CD4-positive, alpha-beta T cell (primary cell): Measurements from ENCODE around the gene SPC25. TPM values are rescaled to one million over a fixed set of nuclear protein-coding genes. Genes with fewer than 3 reads are reported as not detected.
"Not testable (repeated sequence)": the region's sequence is repeated elsewhere in the genome, so short reads cannot be mapped to it uniquely, and the experiment has no call there.

Source experiments
- ATAC-seq: fragments of 200-7000 bp; cut with Tn5 transposase; one replicate; pipeline ENCODE4 v1.10.0; 2022; ENCODE audit warnings: mild to moderate bottlenecking; ENCODE audit not compliant: poor library complexity
- CTCF ChIA-PET: fragments of 350-600 bp; sonication (Branson Sonifier 250); formaldehyde crosslinking; loops from one replicate; lab custom pipeline; 2021; ENCODE audit warnings: antibody characterized with exemption, inconsistent platforms; lab: Charles Lee
- POLR2A ChIA-PET: fragments of 350-600 bp; sonication (Branson Sonifier 250); formaldehyde crosslinking; loops from one replicate; lab custom pipeline; 2021; ENCODE audit warnings: antibody characterized with exemption, inconsistent platforms; lab: Charles Lee
- DNase-seq, 14 experiments: peaks; one replicate each; pipeline ENCODE4 v3.0.0-alpha.2; 2013 to 2020; ENCODE audit warnings: mixed read lengths in 2 of 14
- H3K27ac ChIP-seq, 2 donors: one replicate each; pipeline versions ENCODE4 v1.5.1 to v1.7.0; 2013; ENCODE audit warnings: low read length in 2 of 2, low read depth in 1 of 2, mild to moderate bottlenecking in 1 of 2
- H3K27me3 ChIP-seq, 2 experiments: 1 replicate in 1 of 2; 2 replicates in 1 of 2; pipeline versions ENCODE4 v1.6.1 to v1.7.0; 2013; ENCODE audit warnings: low read length in 2 of 2, control low read depth in 1 of 2, mild to moderate bottlenecking in 1 of 2, moderate library complexity in 1 of 2; ENCODE audit not compliant: insufficient read depth in 2 of 2, control insufficient read depth in 1 of 2
- H3K36me3 ChIP-seq: one replicate; pipeline ENCODE4 v1.6.1; 2013; ENCODE audit warnings: low read length, control low read depth; ENCODE audit not compliant: insufficient read depth
- H3K4me1 ChIP-seq: one replicate; pipeline ENCODE4 v1.6.1; 2013; ENCODE audit warnings: low read length, control low read depth; ENCODE audit not compliant: insufficient read depth
- H3K4me3 ChIP-seq: one replicate; pipeline ENCODE4 v1.5.1; 2013; ENCODE audit warnings: mild to moderate bottlenecking, low read length, moderate library complexity
- H3K9me3 ChIP-seq, 2 experiments: 1 replicate in 1 of 2; 2 replicates in 1 of 2; pipeline versions ENCODE4 v1.6.1 to v1.7.0; 2013; ENCODE audit warnings: low read length in 2 of 2, mild to moderate bottlenecking in 2 of 2, control low read depth in 1 of 2, moderate library complexity in 1 of 2; ENCODE audit not compliant: control insufficient read depth in 1 of 2, insufficient read depth in 1 of 2
- H3K27ac Mint-ChIP-seq: one replicate; pipeline ENCODE4 v1.8.0; 2020; ENCODE audit warnings: mixed read lengths
- H3K27me3 Mint-ChIP-seq: one replicate; pipeline ENCODE4 v1.8.0; 2021; ENCODE audit warnings: mixed read lengths
- H3K36me3 Mint-ChIP-seq: one replicate; pipeline ENCODE4 v1.8.0; 2021; ENCODE audit warnings: low read depth, mixed read lengths
- H3K4me1 Mint-ChIP-seq: one replicate; pipeline ENCODE4 v1.8.0; 2021; ENCODE audit warnings: low read depth, mixed read lengths
- H3K4me3 Mint-ChIP-seq: one replicate; pipeline ENCODE4 v1.8.0; 2020; ENCODE audit warnings: mild to moderate bottlenecking, mixed read lengths
- H3K9me3 Mint-ChIP-seq: one replicate; pipeline ENCODE4 v1.8.0; 2020; ENCODE audit warnings: mixed read lengths
- CTCF ChIP-seq: fragments of 200-600 bp; IDR thresholded peaks from one replicate; pipeline ENCODE4 v1.8.0; 2022; ENCODE audit warnings: antibody characterized with exemption, mild to moderate bottlenecking
- intact Hi-C, 2 experiments: fragments of 100-400 bp; cut with DNase I in 1 of 2; cut with micrococcal nuclease in 1 of 2; formaldehyde crosslinking; loops; one replicate each; pipeline versions ENCODE4 v1.15.1 to v1.9.0; 2023 to 2025; cut with DNase I, micrococcal nuclease
- total RNA-seq, 174 experiments: library from RNA in 2 of 174; stranded (reverse) in 2 of 174; gene quantifications; one replicate each; pipeline ENCODE4 v1.2.3 and lab custom pipeline; 2021 to 2026

SPC25 gene
- total RNA-seq, 2 experiments from 2014 or later, result 0.17 TPM; not detected in 1

DNA sequence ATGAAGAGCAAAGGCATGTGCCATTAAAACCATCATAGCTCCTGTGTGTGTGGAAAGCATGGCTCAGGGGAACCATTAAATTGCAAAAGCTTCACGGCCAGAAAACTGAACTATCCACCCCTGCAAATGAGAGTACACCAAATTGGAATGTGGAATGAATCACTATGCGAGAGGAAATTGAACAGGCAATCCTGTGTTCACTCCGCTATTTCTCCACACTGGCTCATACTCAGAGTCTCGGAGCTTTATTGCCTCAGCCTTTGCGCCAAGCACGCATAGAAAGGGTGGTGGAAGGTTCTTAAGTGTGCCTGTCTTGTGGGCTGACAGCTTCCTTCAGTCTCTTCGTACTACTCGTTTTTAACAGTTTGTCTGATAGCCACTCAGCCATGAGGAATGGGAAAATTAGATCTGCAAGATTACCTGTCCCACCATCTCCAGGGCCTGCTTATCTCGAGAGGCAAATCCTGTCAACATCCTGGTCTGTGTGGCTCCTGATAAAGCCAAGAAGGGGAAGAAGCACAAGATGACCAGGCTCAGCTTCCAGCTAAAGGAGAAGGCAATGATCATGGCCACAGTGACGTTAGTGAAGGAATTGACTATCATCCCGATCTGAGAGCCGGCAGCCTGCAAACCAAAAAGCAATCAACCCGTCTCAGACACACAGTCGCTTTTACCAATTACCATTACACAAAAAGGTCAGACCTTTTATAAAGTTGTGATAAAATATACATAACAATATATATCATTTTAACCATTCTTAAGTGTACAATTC is 45.8 kb upstream of the SPC25 start:
- Histone ChIP-seq H3K27ac (no peak overlapping the region), H3K4me3 (no peak overlapping the region), H3K4me1 (no peaks in the 10 kb centered on the region), H3K9me3 (no peaks in the 10 kb centered on the region), H3K36me3 (no peaks in the 10 kb centered on the region), H3K27me3 (peaks cover 0 to 4% of the 10 kb centered on the region in 2 experiments)
- ChIA-PET POLR2A (no interaction called here), CTCF (no interaction called here)
- Mint-ChIP-seq H3K36me3 (no peaks in the 10 kb centered on the region), H3K9me3 (no peaks in the 10 kb centered on the region), H3K4me1 (no peaks in the 10 kb centered on the region), H3K27ac (no peak overlapping the region), H3K27me3 (peaks cover 9% of the 10 kb centered on the region), H3K4me3 (no peak overlapping the region)
- no peak for TF ChIP-seq CTCF
- DNase-seq (no peak), ATAC-seq (no peak)
- intact Hi-C loops, result no loop called here

- H3K9me3 ChIP-seq, result no peaks in the 10 kb centered on the region
- no peak for DNase-seq
- H3K36me3 ChIP-seq, result no peaks in the 10 kb centered on the region
- ATAC-seq, result no peak
- Mint-ChIP-seq H3K9me3 (no peaks in the 10 kb centered on the region), H3K4me1 (no peaks in the 10 kb centered on the region), H3K36me3 (no peaks in the 10 kb centered on the region), H3K27ac (no peak overlapping the region), H3K4me3 (no peak overlapping the region), H3K27me3 (peaks cover 9% of the 10 kb centered on the region)
- H3K4me3 ChIP-seq, result no peak overlapping the region
- CTCF ChIA-PET, result no interaction called here
- H3K27me3 ChIP-seq, result peaks cover 0 to 4% of the 10 kb centered on the region in 2 experiments
- no peaks in the 10 kb centered on the region for H3K4me1 ChIP-seq
- no peak overlapping the region for H3K27ac ChIP-seq
- intact Hi-C loops, result no loop called here
- no peak for TF ChIP-seq CTCF
- POLR2A ChIA-PET, result no interaction called here
Measured at GRCh38 chr2:168934826-168935225, 44.6 kb upstream of the SPC25 start.

GRCh38 chr2:168932174-168932573 is 41.9 kb upstream of the SPC25 start:
- H3K36me3 ChIP-seq, H3K4me3 ChIP-seq, H3K4me1 ChIP-seq, H3K4me1 Mint-ChIP-seq, ATAC-seq, H3K4me3 Mint-ChIP-seq, H3K9me3 ChIP-seq, H3K27ac Mint-ChIP-seq, H3K27me3 ChIP-seq, DNase-seq, intact Hi-C loops, H3K36me3 Mint-ChIP-seq, H3K9me3 Mint-ChIP-seq, H3K27ac ChIP-seq, POLR2A ChIA-PET: not testable (repeated sequence)
- peaks cover 29% of the 10 kb centered on the region for H3K27me3 Mint-ChIP-seq
- CTCF ChIA-PET, result interaction anchor here (0.6 kb wide), 1 partner anchor 16 kb away, joined by 3 read pairs; no protein-coding TSS in a partner anchor

DNA sequence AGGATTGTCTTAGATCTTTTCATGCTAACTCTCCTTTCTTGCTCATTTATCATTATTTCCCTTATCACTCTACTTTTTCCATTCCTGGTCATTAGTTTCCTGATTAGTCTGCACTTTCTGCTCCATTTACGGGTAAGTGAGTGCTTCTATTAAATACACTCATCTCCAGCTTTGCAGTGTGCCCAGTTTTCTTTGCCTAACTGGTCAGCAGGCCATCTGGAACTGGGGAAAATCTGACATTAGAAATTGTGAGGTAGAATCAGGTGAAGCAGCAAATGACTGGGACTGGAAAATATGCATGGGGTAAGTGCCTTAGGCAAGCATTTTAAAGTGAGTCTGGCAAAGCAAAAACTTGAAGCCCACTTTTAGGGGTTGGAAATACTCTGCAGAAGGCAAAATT is 40.0 kb upstream of the SPC25 start:
- CTCF ChIA-PET, result no interaction called here
- peaks cover 37% of the 10 kb centered on the region for H3K27me3 Mint-ChIP-seq

More for the DNA sequence above, 40.0 kb upstream of the SPC25 start:
- Histone ChIP-seq H3K27me3 (peaks cover 0 to 15% of the 10 kb centered on the region in 2 experiments), H3K4me1 (no peaks in the 10 kb centered on the region), H3K9me3 (no peaks in the 10 kb centered on the region), H3K36me3 (no peaks in the 10 kb centered on the region), H3K27ac (no peak overlapping the region), H3K4me3 (no peak overlapping the region)
- intact Hi-C loops, result no loop called here
- Mint-ChIP-seq H3K4me3 (no peak overlapping the region), H3K27ac (no peak overlapping the region), H3K36me3 (no peaks in the 10 kb centered on the region), H3K9me3 (no peaks in the 10 kb centered on the region), H3K4me1 (no peaks in the 10 kb centered on the region)
- no peak for TF ChIP-seq CTCF
- no peak for DNase-seq
- POLR2A ChIA-PET, result no interaction called here
- no peak for ATAC-seq
